HG02759 (cell line): ENCODE results near the gene KRTAP25-1.

ENCODE experiments used
- ATAC-seq: cut with Tn5 transposase; IDR thresholded peaks from one replicate; pipeline ENCODE4 v1.9.1; 2021; ENCODE audit warnings: mild to moderate bottlenecking, moderate library complexity; ENCODE audit not compliant: unreplicated experiment

Gene KRTAP25-1

GRCh38 chr21:30249936-30250335 is 39.4 kb downstream of the KRTAP25-1 start:
- no peak for ATAC-seq

GRCh38 chr21:30248844-30249243 is 40.5 kb downstream of the KRTAP25-1 start:
- no peak for ATAC-seq

GRCh38 chr21:30245061-30245460 is 44.3 kb downstream of the KRTAP25-1 start:
- ATAC-seq, result no peak

GRCh38 chr21:30243691-30244090 is 45.6 kb downstream of the KRTAP25-1 start:
- ATAC-seq, result no peak

GRCh38 chr21:30240661-30241060 is 48.7 kb downstream of the KRTAP25-1 start:
- ATAC-seq, result no peak
